Frontal cortex (tissue), 4 donors: ENCODE data around the gene CYSRT1. TPM values are rescaled to one million over a fixed set of nuclear protein-coding genes. Genes with fewer than 3 reads are reported as not detected.

Experiments used
- DNase-seq, 2 donors: peaks; one replicate each; pipeline ENCODE4 v3.0.0; 2012; ENCODE audit warnings: low spot score in 2 of 2
- FAIRE-seq: peaks from 2 replicates; lab custom pipeline; 2012; peaks lifted over from hg19 to GRCh38; lab: Jason Lieb, UNC
- total RNA-seq: library from RNA; depleted of rRNA; stranded (reverse); fragments of >200 nt; gene quantifications from one replicate; pipeline ENCODE4 v1.2.3, GENCODE V29; 2014
- donor health status: control.
- donor health status: control.
- donor health status: control.

CYSRT1 gene
- total RNA-seq, 1 donor from 2014 or later, result under 0.01 TPM

- FAIRE-seq, result no peak
Observed at GRCh38 chr9:137189297-137190295, 35.4 kb upstream of the CYSRT1 start.

GRCh38 chr9:137190315-137190856, 34.6 kb upstream of the CYSRT1 start:
- no peak for DNase-seq

More at GRCh38 chr9:137189297-137190295, 35.4 kb upstream of the CYSRT1 start:
- DNase-seq, result no peak

GRCh38 chr9:137191245-137191644, 33.7 kb upstream of the CYSRT1 start:
- FAIRE-seq, result no peak
- DNase-seq, result no peak

More at GRCh38 chr9:137190315-137190856, 34.6 kb upstream of the CYSRT1 start:
- no peak for FAIRE-seq

- FAIRE-seq (no peak), DNase-seq (no peak)
Observed at GRCh38 chr9:137191691-137192447, 33.1 kb upstream of the CYSRT1 start.

- DNase-seq (no peak), FAIRE-seq (no peak)
Observed at GRCh38 chr9:137192448-137192780, 32.6 kb upstream of the CYSRT1 start.

- FAIRE-seq, result no peak
- DNase-seq, result no peak
Observed at GRCh38 chr9:137192859-137193258, 32.1 kb upstream of the CYSRT1 start.

GRCh38 chr9:137193771-137194170, 31.2 kb upstream of the CYSRT1 start:
- DNase-seq (no peak), FAIRE-seq (no peak)

GRCh38 chr9:137194388-137194787, 30.6 kb upstream of the CYSRT1 start:
- no peak for FAIRE-seq
- peak in 1 of 2 donors; percentile 83 for DNase-seq

GRCh38 chr9:137194909-137195308, 30.1 kb upstream of the CYSRT1 start:
- FAIRE-seq, result no peak

GRCh38 chr9:137195525-137196220, 29.3 kb upstream of the CYSRT1 start:
- DNase-seq (no peak), FAIRE-seq (no peak)

More at GRCh38 chr9:137194909-137195308, 30.1 kb upstream of the CYSRT1 start:
- DNase-seq, result no peak

- no peak for DNase-seq
- FAIRE-seq, result no peak
Observed at GRCh38 chr9:137198051-137198901, 26.7 kb upstream of the CYSRT1 start.

- DNase-seq, result no peak
Observed at GRCh38 chr9:137198902-137199283, 26.1 kb upstream of the CYSRT1 start.

GRCh38 chr9:137199411-137200121, 25.4 kb upstream of the CYSRT1 start:
- FAIRE-seq, result no peak
- no peak for DNase-seq

More at GRCh38 chr9:137198902-137199283, 26.1 kb upstream of the CYSRT1 start:
- FAIRE-seq, result no peak

- FAIRE-seq (peak; percentile 60), DNase-seq (peak; percentile 100)
Observed at GRCh38 chr9:137200311-137201204, 24.4 kb upstream of the CYSRT1 start, which contains the start of gene TPRN. TSS of gene TPRN (minus strand) at chr9:137200741. CDS start at chr9:137200711, 30 bp downstream.

- FAIRE-seq (no peak), DNase-seq (no peak)
Observed at GRCh38 chr9:137201205-137201868, 23.6 kb upstream of the CYSRT1 start.

GRCh38 chr9:137202966-137203365, 22.0 kb upstream of the CYSRT1 start:
- DNase-seq (no peak), FAIRE-seq (no peak)

GRCh38 chr9:137204731-137205125, 20.2 kb upstream of the CYSRT1 start:
- FAIRE-seq, result no peak

More at GRCh38 chr9:137204731-137205125, 20.2 kb upstream of the CYSRT1 start:
- no peak for DNase-seq
